Measurements from ENCODE around the gene C5orf58.
"Not testable (repeated sequence)": the region's sequence is repeated elsewhere in the genome, so short reads cannot be mapped to it uniquely, and the experiment has no call there.

Gene C5orf58

GRCh38 chr5:170225326-170226128 is 7.3 kb upstream of the C5orf58 start:
- DNase-seq: peak; percentile 84

GRCh38 chr5:170226129-170226615 is 6.6 kb upstream of the C5orf58 start:
- no peak for DNase-seq

- DNase-seq: no peak
Measured at GRCh38 chr5:170226661-170227060, 6.1 kb upstream of the C5orf58 start.

GRCh38 chr5:170228762-170229435 is 3.9 kb upstream of the C5orf58 start:
- DNase-seq: no peak

- no peak for DNase-seq
Measured at GRCh38 chr5:170233358-170233892, 640 bp downstream of the C5orf58 start.

- DNase-seq: peak; percentile 18
Measured at GRCh38 chr5:170235876-170236864, 3.4 kb downstream of the C5orf58 start.

GRCh38 chr5:170238456-170239196 is 5.8 kb downstream of the C5orf58 start:
- no peak for DNase-seq

- DNase-seq: not testable (repeated sequence)
Measured at GRCh38 chr5:170245436-170245835, 12.7 kb downstream of the C5orf58 start.

- DNase-seq: no peak
Measured at GRCh38 chr5:170246126-170246870, 13.5 kb downstream of the C5orf58 start.

- peak; percentile 12 for DNase-seq
Measured at GRCh38 chr5:170247363-170247762, 14.6 kb downstream of the C5orf58 start.

- peak; percentile 49 for DNase-seq
Measured at GRCh38 chr5:170248172-170248930, 15.6 kb downstream of the C5orf58 start.

GRCh38 chr5:170248931-170249227 is 16.1 kb downstream of the C5orf58 start:
- DNase-seq: not testable (repeated sequence)

GRCh38 chr5:170249355-170249754 is 16.6 kb downstream of the C5orf58 start:
- no peak for DNase-seq

- DNase-seq: no peak
Measured at GRCh38 chr5:170250810-170251317, 18.1 kb downstream of the C5orf58 start.

- peak; percentile 88 for DNase-seq
Measured at GRCh38 chr5:170251462-170251861, 18.7 kb downstream of the C5orf58 start.

- DNase-seq: peak; percentile 37
Measured at GRCh38 chr5:170252109-170252508, 19.3 kb downstream of the C5orf58 start.

- DNase-seq: no peak
Measured at GRCh38 chr5:170252720-170253350, 20.1 kb downstream of the C5orf58 start.

GRCh38 chr5:170254056-170254455 is 21.3 kb downstream of the C5orf58 start:
- peak; percentile 42 for DNase-seq

GRCh38 chr5:170256571-170256970 is 23.8 kb downstream of the C5orf58 start:
- DNase-seq: no peak

- no peak for DNase-seq
Measured at GRCh38 chr5:170257370-170257769, 24.6 kb downstream of the C5orf58 start.
